ENCODE data around the gene CHCHD5.
A peak's percentile ranks its signal among the peaks of the same experiment; 100 is the strongest.

The CHCHD5 gene

GRCh38 chr2:112623913-112624777 is 39.7 kb downstream of the CHCHD5 start:
- Mint-ChIP-seq H3K36me3 (no peaks in the 10 kb centered on the region), H3K27me3 (peaks cover 3% of the 10 kb centered on the region), H3K4me3 (no peak overlapping the region), H3K27ac (no peak overlapping the region), H3K4me1 (peaks cover 7% of the 10 kb centered on the region), H3K9me3 (no peaks in the 10 kb centered on the region)
- no peak for DNase-seq (ENCODE audit: low spot score in 2 of 2)
- peak; percentile 64 for ATAC-seq (ENCODE audit: low read depth)

- Mint-ChIP-seq H3K4me1 (peaks cover 7% of the 10 kb centered on the region), H3K27ac (no peak overlapping the region), H3K4me3 (no peak overlapping the region), H3K9me3 (no peaks in the 10 kb centered on the region), H3K27me3 (peaks cover 3% of the 10 kb centered on the region), H3K36me3 (no peaks in the 10 kb centered on the region)
- ATAC-seq (ENCODE audit: low read depth) (no peak), DNase-seq (ENCODE audit: low spot score in 2 of 2) (no peak)
These were observed 41.2 kb downstream of the CHCHD5 start for GRCh38 chr2:112625474-112626114.

GRCh38 chr2:112626604-112627059 is 42.2 kb downstream of the CHCHD5 start:
- Mint-ChIP-seq H3K27me3 (peaks cover 2% of the 10 kb centered on the region), H3K27ac (no peak overlapping the region), H3K9me3 (no peaks in the 10 kb centered on the region), H3K4me3 (peak overlapping the region; percentile 59), H3K36me3 (no peaks in the 10 kb centered on the region), H3K4me1 (peaks cover 12% of the 10 kb centered on the region)
- ATAC-seq (ENCODE audit: low read depth) (peak; percentile 82), DNase-seq (ENCODE audit: low spot score in 2 of 2) (peak; percentile 47 to 60)

- no peak overlapping the region for H3K27ac Mint-ChIP-seq
- H3K4me1 Mint-ChIP-seq: peaks cover 15% of the 10 kb centered on the region
- H3K4me3 Mint-ChIP-seq: peak overlapping the region; percentile 59
These were observed 42.9 kb downstream of the CHCHD5 start for GRCh38 chr2:112627060-112628040.

GRCh38 chr2:112629224-112629623 is 44.8 kb downstream of the CHCHD5 start:
- ATAC-seq (ENCODE audit: low read depth): no peak

More at GRCh38 chr2:112627060-112628040, 42.9 kb downstream of the CHCHD5 start:
- no peaks in the 10 kb centered on the region for H3K9me3 Mint-ChIP-seq
- no peaks in the 10 kb centered on the region for H3K36me3 Mint-ChIP-seq
- no peak for DNase-seq (ENCODE audit: low spot score in 2 of 2)
- ATAC-seq (ENCODE audit: low read depth): no peak
- H3K27me3 Mint-ChIP-seq: no peaks in the 10 kb centered on the region

GRCh38 chr2:112629823-112630222 is 45.4 kb downstream of the CHCHD5 start:
- Mint-ChIP-seq H3K4me1 (peaks cover 12% of the 10 kb centered on the region), H3K27me3 (no peaks in the 10 kb centered on the region), H3K9me3 (no peaks in the 10 kb centered on the region), H3K4me3 (no peak overlapping the region), H3K36me3 (no peaks in the 10 kb centered on the region), H3K27ac (no peak overlapping the region)
- DNase-seq (ENCODE audit: low spot score in 2 of 2) (no peak), ATAC-seq (ENCODE audit: low read depth) (no peak)

More at GRCh38 chr2:112629224-112629623, 44.8 kb downstream of the CHCHD5 start:
- DNase-seq (ENCODE audit: low spot score in 2 of 2): no peak
- H3K36me3 Mint-ChIP-seq: no peaks in the 10 kb centered on the region
- H3K4me3 Mint-ChIP-seq: no peak overlapping the region
- no peak overlapping the region for H3K27ac Mint-ChIP-seq
- H3K27me3 Mint-ChIP-seq: no peaks in the 10 kb centered on the region
- no peaks in the 10 kb centered on the region for H3K9me3 Mint-ChIP-seq
- peaks cover 14% of the 10 kb centered on the region for H3K4me1 Mint-ChIP-seq

- Mint-ChIP-seq H3K4me1 (peaks cover 12% of the 10 kb centered on the region), H3K27ac (no peak overlapping the region), H3K4me3 (no peak overlapping the region), H3K27me3 (no peaks in the 10 kb centered on the region), H3K9me3 (peaks cover 3% of the 10 kb centered on the region), H3K36me3 (peaks cover 3% of the 10 kb centered on the region)
- ATAC-seq (ENCODE audit: low read depth) (no peak), DNase-seq (ENCODE audit: low spot score in 2 of 2) (no peak)
These were observed 45.9 kb downstream of the CHCHD5 start for GRCh38 chr2:112630268-112630667.

GRCh38 chr2:112633708-112634107 is 49.3 kb downstream of the CHCHD5 start:
- peaks cover 19% of the 10 kb centered on the region for H3K4me1 Mint-ChIP-seq
- peaks cover 10% of the 10 kb centered on the region for H3K36me3 Mint-ChIP-seq
- peaks cover 10% of the 10 kb centered on the region for H3K9me3 Mint-ChIP-seq
- H3K27ac Mint-ChIP-seq: no peak overlapping the region
- H3K4me3 Mint-ChIP-seq: no peak overlapping the region
- DNase-seq (ENCODE audit: low spot score in 2 of 2): no peak
- no peaks in the 10 kb centered on the region for H3K27me3 Mint-ChIP-seq
- no peak for ATAC-seq (ENCODE audit: low read depth)

GRCh38 chr2:112634153-112634873 is 49.9 kb downstream of the CHCHD5 start:
- Mint-ChIP-seq H3K36me3 (peaks cover 10% of the 10 kb centered on the region), H3K27ac (no peak overlapping the region), H3K27me3 (no peaks in the 10 kb centered on the region), H3K9me3 (peaks cover 10% of the 10 kb centered on the region), H3K4me1 (peaks cover 19% of the 10 kb centered on the region), H3K4me3 (no peak overlapping the region)
- DNase-seq (ENCODE audit: low spot score in 2 of 2) (no peak), ATAC-seq (ENCODE audit: low read depth) (no peak)

GRCh38 chr2:112634874-112635157 is 50.4 kb downstream of the CHCHD5 start:
- ATAC-seq (ENCODE audit: low read depth) (no peak), DNase-seq (ENCODE audit: low spot score in 2 of 2) (no peak)
- Mint-ChIP-seq H3K27ac (no peak overlapping the region), H3K36me3 (peaks cover 10% of the 10 kb centered on the region), H3K9me3 (peaks cover 10% of the 10 kb centered on the region), H3K27me3 (no peaks in the 10 kb centered on the region), H3K4me1 (peaks cover 19% of the 10 kb centered on the region), H3K4me3 (no peak overlapping the region)

- H3K4me1 Mint-ChIP-seq: peaks cover 13% of the 10 kb centered on the region
- no peak for DNase-seq (ENCODE audit: low spot score in 2 of 2)
- no peak overlapping the region for H3K4me3 Mint-ChIP-seq
- H3K36me3 Mint-ChIP-seq: peaks cover 10% of the 10 kb centered on the region
- no peak overlapping the region for H3K27ac Mint-ChIP-seq
- peak; percentile 73 for ATAC-seq (ENCODE audit: low read depth)
- peaks cover 10% of the 10 kb centered on the region for H3K9me3 Mint-ChIP-seq
- no peaks in the 10 kb centered on the region for H3K27me3 Mint-ChIP-seq
These were observed 52.3 kb downstream of the CHCHD5 start for GRCh38 chr2:112636605-112637288.

- H3K4me3 Mint-ChIP-seq: no peak overlapping the region
- H3K36me3 Mint-ChIP-seq: peaks cover 10% of the 10 kb centered on the region
- peaks cover 11% of the 10 kb centered on the region for H3K4me1 Mint-ChIP-seq
- no peak overlapping the region for H3K27ac Mint-ChIP-seq
- H3K9me3 Mint-ChIP-seq: peaks cover 10% of the 10 kb centered on the region
- DNase-seq (ENCODE audit: low spot score in 2 of 2) (no peak), ATAC-seq (ENCODE audit: low read depth) (no peak)
- no peaks in the 10 kb centered on the region for H3K27me3 Mint-ChIP-seq
These were observed 52.9 kb downstream of the CHCHD5 start for GRCh38 chr2:112637289-112637660.

All from memory B cell (primary cell).